GM12874 (cell line): ENCODE data around the gene CAMKK1.

Experiments
- TF ChIP-seq, protein P1 (sequence below): IDR thresholded peaks from 2 replicates; pipeline ENCODE4 v1.5.1; 2011; ENCODE audit warnings: low read depth, mild to moderate bottlenecking, control low read depth, low read length, moderate library complexity; ENCODE audit not compliant: insufficient read depth

CAMKK1 gene

DNA sequence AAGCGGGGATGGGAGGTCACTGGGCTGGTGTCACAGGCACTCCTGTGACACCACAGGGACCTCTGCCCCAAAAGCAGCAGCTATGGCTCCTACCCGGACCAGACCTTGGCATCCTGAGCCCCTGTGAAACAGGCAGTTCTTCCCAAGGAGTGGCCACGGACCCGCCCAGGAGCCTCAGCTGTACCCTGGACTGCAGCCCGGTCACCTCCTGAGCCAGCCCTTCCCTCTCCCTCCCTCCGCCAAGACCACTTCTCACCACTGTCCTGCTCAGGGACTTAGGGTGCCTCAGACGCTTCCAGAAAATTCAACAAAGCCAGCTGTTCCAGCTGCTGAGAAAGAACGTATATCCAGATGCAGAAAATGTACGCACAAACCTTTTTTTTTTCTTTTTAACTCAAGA is 32.9 kb downstream of the CAMKK1 start:
- TF ChIP-seq, protein P1, sequence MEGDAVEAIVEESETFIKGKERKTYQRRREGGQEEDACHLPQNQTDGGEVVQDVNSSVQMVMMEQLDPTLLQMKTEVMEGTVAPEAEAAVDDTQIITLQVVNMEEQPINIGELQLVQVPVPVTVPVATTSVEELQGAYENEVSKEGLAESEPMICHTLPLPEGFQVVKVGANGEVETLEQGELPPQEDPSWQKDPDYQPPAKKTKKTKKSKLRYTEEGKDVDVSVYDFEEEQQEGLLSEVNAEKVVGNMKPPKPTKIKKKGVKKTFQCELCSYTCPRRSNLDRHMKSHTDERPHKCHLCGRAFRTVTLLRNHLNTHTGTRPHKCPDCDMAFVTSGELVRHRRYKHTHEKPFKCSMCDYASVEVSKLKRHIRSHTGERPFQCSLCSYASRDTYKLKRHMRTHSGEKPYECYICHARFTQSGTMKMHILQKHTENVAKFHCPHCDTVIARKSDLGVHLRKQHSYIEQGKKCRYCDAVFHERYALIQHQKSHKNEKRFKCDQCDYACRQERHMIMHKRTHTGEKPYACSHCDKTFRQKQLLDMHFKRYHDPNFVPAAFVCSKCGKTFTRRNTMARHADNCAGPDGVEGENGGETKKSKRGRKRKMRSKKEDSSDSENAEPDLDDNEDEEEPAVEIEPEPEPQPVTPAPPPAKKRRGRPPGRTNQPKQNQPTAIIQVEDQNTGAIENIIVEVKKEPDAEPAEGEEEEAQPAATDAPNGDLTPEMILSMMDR = no peak

DNA sequence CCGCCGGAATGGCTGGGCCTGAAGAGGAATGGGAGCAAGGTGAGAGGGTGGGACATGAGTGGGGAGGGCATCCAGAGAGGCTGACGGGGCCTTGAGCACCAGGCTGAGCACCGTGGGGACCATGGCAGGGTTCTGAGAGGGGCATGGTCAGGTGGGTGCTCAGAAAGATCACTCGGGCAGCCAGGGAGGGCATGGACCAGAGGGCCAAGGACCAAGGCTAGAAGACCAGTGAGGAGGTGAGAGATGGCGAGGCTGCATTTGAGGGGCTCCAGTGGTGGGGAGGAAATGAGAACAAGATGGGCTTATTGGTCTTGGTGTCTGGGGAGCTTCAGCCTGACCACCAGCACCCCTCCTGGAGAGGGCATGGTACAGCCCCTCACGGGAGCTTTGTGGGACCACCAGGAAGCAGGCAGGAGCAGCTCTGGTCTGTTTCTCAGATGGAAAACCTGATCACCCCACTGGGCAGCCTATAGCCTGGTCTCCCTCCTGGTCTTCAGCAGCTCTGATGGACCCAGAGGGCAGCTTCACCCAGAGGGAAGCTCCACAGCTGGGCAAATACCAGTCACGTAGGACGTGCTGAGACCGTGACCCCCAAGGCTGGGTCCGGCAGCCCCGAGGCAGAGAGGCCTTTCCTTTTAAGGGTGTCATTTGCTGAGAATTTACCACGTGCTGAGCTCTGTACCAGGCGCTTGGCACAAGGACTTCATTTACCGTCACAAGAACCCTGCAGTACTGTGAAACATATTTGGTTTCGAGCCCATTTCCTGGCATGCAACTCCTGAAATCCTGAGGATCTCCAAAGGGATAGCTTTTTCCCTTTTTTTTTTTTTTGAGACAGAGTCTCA is 35.4 kb downstream of the CAMKK1 start:
- TF ChIP-seq, protein P1 = no peak

DNA sequence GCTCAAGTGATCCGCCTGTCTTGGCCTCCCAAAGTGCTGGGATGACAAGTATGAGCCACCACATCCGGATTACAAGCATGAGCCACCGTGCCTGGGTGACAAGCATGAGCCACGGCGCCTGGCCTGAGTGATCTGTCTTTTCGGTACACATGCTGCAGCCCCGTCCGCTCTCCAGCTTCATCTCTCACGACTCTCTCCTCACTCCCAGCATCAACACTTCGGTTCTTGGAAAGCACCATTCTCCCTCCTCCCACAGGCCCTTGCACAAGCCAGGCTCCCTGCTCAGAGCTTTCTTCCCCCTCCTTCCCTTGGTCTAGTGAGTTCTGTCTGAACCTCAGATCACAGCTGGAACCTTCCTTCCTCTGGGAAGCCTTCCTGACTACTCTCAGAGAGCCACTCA is 40.3 kb downstream of the CAMKK1 start:
- TF ChIP-seq, protein P1 = no peak

DNA sequence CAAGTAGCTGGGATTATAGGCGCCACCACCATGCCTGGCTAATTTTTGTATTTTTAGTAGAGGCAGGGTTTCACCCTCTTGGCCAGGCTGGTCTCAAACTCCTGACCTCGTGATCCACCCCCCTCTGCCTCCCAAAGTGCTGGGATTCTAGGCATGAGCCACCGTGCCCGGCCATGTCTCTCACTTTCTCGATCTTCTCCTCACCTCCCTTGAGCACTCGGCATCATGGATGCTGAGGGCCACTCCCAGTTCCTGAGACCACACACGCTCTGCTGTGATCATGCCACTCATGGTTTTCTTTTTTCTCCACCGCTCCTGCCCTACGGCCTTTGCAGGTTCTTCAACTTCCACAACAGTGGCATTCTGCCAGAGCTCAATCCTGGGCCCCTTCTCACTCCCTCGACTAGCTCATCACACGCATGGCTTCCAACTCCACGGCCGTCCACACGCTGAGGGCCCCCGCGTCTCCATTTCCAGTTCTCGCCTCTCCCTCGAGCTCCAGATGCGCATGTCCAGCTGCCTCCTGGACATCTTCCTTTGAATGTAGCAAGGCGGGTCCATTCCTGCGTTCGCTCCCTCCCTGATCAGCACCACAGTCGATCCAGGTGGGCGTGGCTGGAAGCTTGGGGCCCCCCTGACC is 41.3 kb downstream of the CAMKK1 start:
- TF ChIP-seq, protein P1 = no peak

DNA sequence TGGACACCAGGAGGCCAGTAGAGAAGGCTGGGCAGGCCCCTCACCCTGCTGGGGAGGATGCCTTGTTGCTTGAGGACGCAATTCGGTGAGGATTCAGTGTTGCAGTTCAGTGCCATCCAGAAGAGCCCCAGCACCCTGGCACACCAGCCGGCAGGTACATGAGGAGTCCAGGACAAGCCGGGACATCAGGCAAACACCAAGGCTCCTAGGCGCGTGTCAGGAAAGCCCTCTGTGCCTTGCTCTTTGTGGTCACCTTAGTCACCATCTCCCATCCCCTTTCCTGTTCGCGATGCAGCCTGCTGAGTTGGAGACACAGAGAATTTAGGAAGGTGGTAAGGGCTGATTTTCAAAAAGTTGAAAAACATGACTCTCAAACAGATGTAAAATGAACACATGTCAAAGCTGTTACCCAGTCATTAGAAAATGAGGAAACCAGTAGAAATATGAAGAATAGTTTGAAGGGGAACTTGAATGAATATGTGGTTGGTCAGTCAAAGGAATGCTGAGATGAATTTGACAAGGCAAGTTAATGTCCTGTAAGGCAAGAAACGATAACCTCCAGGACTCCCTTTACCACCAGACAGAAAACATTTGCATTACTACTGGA is 44.5 kb downstream of the CAMKK1 start:
- TF ChIP-seq, protein P1 = no peak

DNA sequence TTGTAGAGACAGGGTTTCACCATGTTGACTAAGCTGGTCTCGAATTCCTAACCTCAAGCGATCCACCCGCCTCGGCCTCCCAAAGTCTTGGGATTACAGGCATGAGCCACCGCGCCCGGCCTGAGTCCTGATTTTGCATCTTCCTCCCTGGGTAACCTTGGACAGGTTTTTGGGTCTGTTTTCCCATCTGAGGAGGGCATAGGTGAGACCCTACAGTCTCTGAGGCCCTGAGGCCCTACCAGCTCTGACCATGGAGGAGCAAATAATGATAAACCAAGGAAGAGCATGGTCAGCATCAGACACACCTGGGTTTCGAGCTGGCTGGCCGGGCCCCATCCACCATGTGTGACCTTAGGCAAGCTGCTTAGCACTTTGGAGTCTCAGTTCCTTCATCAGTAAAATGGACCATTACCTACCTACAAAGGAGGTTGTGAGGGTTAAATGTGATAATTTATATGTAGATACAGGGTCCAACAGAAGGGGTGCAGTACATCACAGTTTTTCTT is 45.6 kb downstream of the CAMKK1 start:
- TF ChIP-seq, protein P1 = no peak

DNA sequence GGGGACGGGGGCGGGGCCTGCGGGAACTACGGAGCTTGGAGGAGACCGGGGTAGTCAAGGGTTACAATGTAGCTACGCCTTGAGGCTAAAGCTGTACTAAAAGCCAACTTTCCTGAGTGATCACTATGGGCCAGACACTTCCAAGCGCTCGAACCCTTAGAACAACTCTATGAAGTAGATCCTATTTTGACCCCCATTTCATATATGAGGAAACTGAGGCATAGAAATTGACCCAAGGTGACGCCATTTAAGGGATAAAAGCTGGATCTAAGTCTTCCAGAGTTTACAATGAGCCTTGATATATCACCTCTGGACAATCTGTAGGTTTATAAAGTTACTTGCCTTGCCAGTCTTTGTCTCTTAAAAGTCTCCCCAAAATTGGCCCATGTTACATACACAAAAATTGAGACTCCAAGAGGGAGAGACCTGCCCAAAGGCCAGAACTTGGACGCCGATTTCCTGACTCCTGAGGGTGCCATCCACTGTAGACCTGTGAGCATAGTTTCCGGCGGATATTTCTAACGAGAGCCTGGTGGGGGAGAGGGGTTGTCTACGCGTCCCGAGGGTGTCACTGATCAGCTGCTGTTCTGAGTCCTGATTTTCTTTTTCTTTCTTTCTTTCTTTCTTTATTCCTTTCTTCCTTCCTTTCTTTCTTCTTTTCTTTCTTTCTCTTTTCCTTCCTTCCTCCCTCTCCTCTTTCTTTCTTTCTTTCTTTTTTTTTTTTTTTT is 46.3 kb downstream of the CAMKK1 start:
- TF ChIP-seq, protein P1 = no peak
